Activated CD4-positive, alpha-beta memory T cell treated with anti-CD3 and anti-CD28 coated beads, Interleukin-2, amount 10 ng/mL, durations not matched to agents 7 days and 5 days (primary cell): Measurements from ENCODE around the gene CD226. TPM values are rescaled to one million over a fixed set of nuclear protein-coding genes. Genes with fewer than 3 reads are reported as not detected.
"Not testable (repeated sequence)": the region's sequence is repeated elsewhere in the genome, so short reads cannot be mapped to it uniquely, and the experiment has no call there.

Source experiments
- CTCF ChIA-PET: fragments of 350-600 bp; sonication (Branson Sonifier 250); formaldehyde crosslinking; loops from one replicate; lab custom pipeline; 2021; ENCODE audit warnings: antibody characterized with exemption, inconsistent platforms; lab: Charles Lee
- POLR2A ChIA-PET: fragments of 350-600 bp; sonication (Branson Sonifier 250); formaldehyde crosslinking; loops from one replicate; lab custom pipeline; 2021; ENCODE audit warnings: antibody characterized with exemption; lab: Charles Lee
- DNase-seq: peaks from one replicate; pipeline ENCODE4 v3.0.0-alpha.2; 2020
- H3K27ac Mint-ChIP-seq: one replicate; pipeline ENCODE4 v1.8.0; 2021; ENCODE audit warnings: mild to moderate bottlenecking, mixed read lengths
- H3K27me3 Mint-ChIP-seq: one replicate; pipeline ENCODE4 v1.8.0; 2021; ENCODE audit warnings: mixed read lengths
- H3K36me3 Mint-ChIP-seq: one replicate; pipeline ENCODE4 v1.8.0; 2021; ENCODE audit warnings: low read depth, mixed read lengths
- H3K4me1 Mint-ChIP-seq: one replicate; pipeline ENCODE4 v1.8.0; 2021; ENCODE audit warnings: mixed read lengths
- H3K4me3 Mint-ChIP-seq: one replicate; pipeline ENCODE4 v1.8.0; 2021; ENCODE audit warnings: mild to moderate bottlenecking, mixed read lengths
- H3K9me3 Mint-ChIP-seq: one replicate; pipeline ENCODE4 v1.8.0; 2021; ENCODE audit warnings: mixed read lengths
- total RNA-seq, 2 experiments: library from RNA; stranded (reverse); gene quantifications; one replicate each; pipeline ENCODE4 v1.2.3, GENCODE V29; 2021

The CD226 gene
- total RNA-seq, 2 experiments from 2014 or later = 102 to 111 TPM

DNA sequence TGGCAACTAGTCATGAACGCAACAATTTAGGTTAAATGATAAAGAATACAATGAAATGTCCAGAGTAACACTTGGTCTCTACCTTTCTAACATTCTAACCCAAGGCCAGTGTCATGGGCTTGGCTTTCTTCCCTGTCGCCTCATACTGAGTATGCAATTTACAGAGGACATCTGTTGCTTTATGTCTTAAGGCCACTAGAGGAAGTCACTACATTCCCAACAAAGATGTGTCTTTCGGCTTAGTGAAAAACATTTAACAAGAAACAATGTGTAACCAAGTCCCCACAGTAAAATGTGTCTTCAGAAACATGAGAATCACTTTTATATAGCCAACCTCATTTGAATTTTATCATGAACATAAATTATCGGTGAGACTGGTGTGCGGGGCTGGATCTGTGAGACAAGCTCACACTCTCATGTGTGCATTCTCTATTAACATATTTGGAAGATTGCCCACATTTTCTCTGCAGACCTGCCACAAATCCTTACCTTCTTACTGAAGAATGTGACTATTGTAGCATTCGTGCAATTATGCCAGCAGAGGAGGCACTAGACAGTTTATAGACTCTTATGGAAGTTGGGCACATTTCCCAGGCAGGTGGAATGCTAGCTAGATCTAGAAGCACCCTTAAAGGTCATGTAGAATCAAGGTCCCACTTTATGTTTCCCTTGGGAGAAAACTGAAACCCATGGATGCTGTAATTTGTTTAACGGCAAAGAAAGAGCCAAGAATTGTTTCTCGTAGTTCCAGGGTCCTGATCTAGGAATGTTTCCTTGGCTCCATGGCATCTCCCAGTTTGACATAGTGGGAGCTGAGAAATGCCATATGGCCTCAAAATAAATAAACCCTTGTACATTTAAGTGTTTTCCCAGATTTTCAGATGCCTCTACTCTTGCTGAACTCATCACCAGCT is 101.8 kb downstream of the CD226 start:
- Mint-ChIP-seq H3K9me3 (no peaks in the 10 kb centered on the region), H3K27me3 (no peaks in the 10 kb centered on the region), H3K36me3 (no peaks in the 10 kb centered on the region), H3K27ac (no peak overlapping the region), H3K4me3 (no peak overlapping the region), H3K4me1 (no peaks in the 10 kb centered on the region)
- no peak for DNase-seq
- POLR2A ChIA-PET = no interaction called here
- CTCF ChIA-PET = no interaction called here

DNA sequence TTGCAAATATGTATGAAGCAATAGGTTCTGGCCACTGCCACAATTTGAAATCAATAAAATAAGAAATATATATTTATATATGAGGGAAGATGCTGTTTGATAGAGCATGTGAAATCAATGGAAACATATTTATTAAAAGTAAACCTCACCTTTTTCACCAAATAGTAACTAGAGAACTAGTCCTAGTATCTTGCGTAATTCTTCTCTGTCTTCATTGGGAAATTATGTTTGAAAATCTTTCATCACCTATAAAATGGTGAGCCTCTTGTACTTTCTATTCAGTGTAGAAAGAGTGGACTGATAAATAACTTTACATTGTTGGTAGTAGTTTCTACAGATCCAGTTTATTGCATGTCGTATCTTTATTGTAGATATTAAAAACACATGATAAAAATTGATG is 103.0 kb downstream of the CD226 start:
- H3K27me3 Mint-ChIP-seq = no peaks in the 10 kb centered on the region
- ChIA-PET POLR2A (no interaction called here), CTCF (no interaction called here)
- H3K4me3 Mint-ChIP-seq = no peak overlapping the region
- H3K4me1 Mint-ChIP-seq = no peaks in the 10 kb centered on the region
- DNase-seq = no peak
- no peak overlapping the region for H3K27ac Mint-ChIP-seq
- H3K9me3 Mint-ChIP-seq = no peaks in the 10 kb centered on the region
- no peaks in the 10 kb centered on the region for H3K36me3 Mint-ChIP-seq

DNA sequence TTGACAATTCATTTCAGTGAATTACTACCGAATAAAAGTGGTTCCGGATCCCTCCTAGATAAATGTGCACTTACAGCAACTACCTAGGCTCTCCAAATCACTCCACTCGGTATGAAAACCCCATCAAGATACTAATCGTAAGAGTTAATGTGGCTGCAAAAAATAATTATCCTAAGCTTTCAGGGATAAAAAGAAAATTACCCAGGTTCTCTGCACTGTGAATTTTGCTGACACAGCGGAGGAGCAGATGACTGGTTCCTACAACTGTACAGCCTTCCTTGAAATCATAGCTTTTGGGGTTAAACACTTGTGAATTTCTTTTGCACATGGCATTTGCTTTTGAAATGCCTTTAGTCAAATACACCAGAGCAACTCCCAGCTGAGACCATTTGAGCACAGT is 104.7 kb downstream of the CD226 start:
- H3K27me3 Mint-ChIP-seq = no peaks in the 10 kb centered on the region
- H3K27ac Mint-ChIP-seq = no peak overlapping the region
- H3K36me3 Mint-ChIP-seq = no peaks in the 10 kb centered on the region
- no peak for DNase-seq
- H3K4me3 Mint-ChIP-seq = no peak overlapping the region
- no peaks in the 10 kb centered on the region for H3K4me1 Mint-ChIP-seq
- ChIA-PET POLR2A (interaction anchor here (1.4 kb wide), 1 partner anchor 43 kb away, joined by 3 read pairs; no protein-coding TSS in a partner anchor), CTCF (no interaction called here)
- no peaks in the 10 kb centered on the region for H3K9me3 Mint-ChIP-seq

DNA sequence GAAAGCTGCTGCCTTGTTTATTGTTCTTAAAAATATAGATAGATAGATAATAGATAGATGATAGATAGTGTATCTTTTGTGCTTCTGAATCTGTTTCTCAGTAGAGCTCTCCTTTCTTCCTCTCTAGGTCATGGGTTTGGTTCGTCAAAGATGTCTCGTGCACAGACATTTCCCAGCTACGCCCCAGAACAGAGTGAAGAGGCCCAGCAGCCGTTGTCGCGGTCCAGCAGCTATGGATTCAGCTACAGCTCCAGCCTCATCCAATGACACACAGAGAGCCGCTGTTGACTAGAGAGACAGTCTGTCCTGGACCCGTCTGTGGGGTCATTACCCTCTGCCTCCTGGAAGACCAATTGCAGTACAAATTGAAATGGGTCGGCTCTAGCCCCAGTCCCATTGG is 106.6 kb downstream of the CD226 start:
- POLR2A ChIA-PET = no interaction called here
- CTCF ChIA-PET = interaction anchor here (0.7 kb wide), 1 partner anchor 74 kb away, joined by 3 read pairs; no protein-coding TSS in a partner anchor
- H3K36me3 Mint-ChIP-seq = peaks cover 2% of the 10 kb centered on the region
- no peak overlapping the region for H3K27ac Mint-ChIP-seq
- H3K4me1 Mint-ChIP-seq = no peaks in the 10 kb centered on the region
- DNase-seq = no peak
- H3K9me3 Mint-ChIP-seq = no peaks in the 10 kb centered on the region
- no peaks in the 10 kb centered on the region for H3K27me3 Mint-ChIP-seq
- no peak overlapping the region for H3K4me3 Mint-ChIP-seq

DNA sequence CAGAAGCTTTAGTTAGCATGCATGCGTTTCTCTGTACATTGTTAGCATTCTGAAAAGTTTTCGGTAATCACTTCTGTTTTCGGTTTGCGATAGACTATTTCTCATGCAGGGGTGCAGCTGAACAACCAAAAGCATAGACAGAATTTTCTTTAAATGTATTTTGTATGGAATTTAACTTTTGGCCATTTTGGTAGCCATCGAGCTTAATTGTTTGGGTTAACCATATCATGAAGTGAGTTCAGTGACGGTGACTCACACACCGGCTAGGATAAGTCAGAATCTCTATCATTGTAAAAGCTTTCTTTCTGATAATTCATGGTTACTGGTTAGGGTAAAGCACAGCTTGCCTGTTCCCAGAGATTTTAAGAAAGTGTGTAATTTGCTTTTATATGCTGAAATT is 107.2 kb downstream of the CD226 start:
- no peak for DNase-seq
- H3K4me1 Mint-ChIP-seq = no peaks in the 10 kb centered on the region
- H3K27ac Mint-ChIP-seq = no peak overlapping the region
- POLR2A ChIA-PET = no interaction called here
- no peak overlapping the region for H3K4me3 Mint-ChIP-seq
- H3K9me3 Mint-ChIP-seq = no peaks in the 10 kb centered on the region
- no peaks in the 10 kb centered on the region for H3K27me3 Mint-ChIP-seq
- peaks cover 2% of the 10 kb centered on the region for H3K36me3 Mint-ChIP-seq
- CTCF ChIA-PET = interaction anchor here (0.7 kb wide), 1 partner anchor 73 kb away, joined by 3 read pairs; no protein-coding TSS in a partner anchor

DNA sequence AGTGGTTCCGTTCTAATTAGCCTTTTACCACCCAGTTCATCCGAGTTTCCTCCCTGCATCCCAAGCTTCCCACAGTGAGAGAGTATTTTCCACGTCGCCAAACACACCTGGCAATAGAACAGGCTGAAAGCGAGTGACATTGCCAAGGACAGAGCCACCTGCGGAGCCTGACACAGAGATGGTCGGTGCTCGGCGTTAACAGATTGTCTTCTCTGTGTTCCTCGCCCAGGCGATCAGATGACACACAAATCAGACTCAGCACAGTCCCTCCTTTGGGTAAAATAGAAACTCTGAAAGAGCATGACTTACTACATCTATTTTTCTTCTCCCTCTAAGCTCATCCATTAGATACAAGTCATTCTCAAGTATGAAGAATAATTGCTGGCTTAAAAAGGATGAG is 107.7 kb downstream of the CD226 start:
- H3K4me1 Mint-ChIP-seq = no peaks in the 10 kb centered on the region
- H3K9me3 Mint-ChIP-seq = no peaks in the 10 kb centered on the region
- CTCF ChIA-PET = no interaction called here
- H3K4me3 Mint-ChIP-seq = no peak overlapping the region
- POLR2A ChIA-PET = no interaction called here
- peaks cover 2% of the 10 kb centered on the region for H3K36me3 Mint-ChIP-seq
- H3K27me3 Mint-ChIP-seq = no peaks in the 10 kb centered on the region
- H3K27ac Mint-ChIP-seq = no peak overlapping the region
- no peak for DNase-seq

DNA sequence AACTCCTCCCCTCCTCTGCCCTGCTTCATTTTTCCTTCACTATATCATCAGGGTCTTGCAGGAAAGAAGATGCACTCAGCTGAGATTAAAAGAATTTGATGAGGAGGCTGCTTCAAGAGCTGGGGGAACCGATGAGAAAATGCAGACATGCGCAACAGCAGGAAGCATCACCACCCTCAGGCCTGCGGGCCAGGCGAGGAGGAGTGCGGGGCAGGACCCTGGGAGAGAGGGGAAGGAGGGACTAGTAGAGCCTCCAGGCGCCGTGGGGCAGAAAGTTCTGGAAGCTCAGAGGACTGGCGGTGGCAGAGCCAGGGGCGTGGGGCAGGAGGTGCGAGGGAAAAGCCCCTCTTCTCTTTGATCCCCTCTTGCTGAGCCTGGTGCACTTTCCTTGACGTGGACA is 108.2 kb downstream of the CD226 start:
- Mint-ChIP-seq H3K27me3 (no peaks in the 10 kb centered on the region), H3K4me3 (no peak overlapping the region), H3K9me3 (no peaks in the 10 kb centered on the region), H3K27ac (no peak overlapping the region), H3K36me3 (peaks cover 2% of the 10 kb centered on the region), H3K4me1 (no peaks in the 10 kb centered on the region)
- ChIA-PET CTCF (no interaction called here), POLR2A (no interaction called here)
- no peak for DNase-seq

DNA sequence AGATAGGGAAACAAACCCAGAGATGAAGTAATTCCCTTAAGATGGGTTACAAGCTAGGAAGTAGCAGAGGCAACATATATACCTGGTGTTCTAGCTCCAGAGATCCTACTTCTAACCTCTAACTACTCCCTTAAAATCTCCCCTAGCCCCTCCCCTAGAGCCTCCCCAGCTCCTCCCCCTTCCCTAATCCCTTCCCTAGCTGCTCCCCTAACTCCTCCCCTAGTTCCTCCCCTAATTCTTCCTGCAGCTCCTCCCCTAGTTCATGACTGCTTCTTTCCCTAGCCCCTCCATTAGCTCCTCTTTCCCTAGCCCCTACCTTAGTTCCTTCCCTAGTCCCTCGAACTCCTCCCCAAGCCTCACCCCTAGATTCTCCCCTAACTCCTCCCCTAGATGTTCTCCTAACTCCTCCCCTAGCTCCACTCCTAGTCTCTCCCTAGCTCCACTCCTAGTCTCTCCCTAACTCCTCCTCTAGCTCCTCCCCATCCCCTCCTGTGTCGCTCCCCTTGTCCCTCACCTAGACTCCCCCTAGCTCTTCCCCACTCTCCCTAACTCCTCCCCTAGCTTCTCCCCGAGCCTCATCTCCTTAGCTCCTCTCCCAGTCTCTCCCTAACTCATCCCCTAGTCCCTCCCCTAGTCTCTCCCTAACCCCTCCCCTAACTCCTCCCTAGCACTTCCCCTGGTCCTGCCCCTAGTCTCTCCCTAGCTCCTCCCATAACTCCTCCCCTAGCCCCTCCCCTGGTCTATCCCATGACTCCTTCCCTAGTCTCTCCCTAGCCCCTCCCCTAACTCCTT is 108.9 kb downstream of the CD226 start:
- H3K27ac Mint-ChIP-seq = no peak overlapping the region
- no peaks in the 10 kb centered on the region for H3K4me1 Mint-ChIP-seq
- H3K27me3 Mint-ChIP-seq = no peaks in the 10 kb centered on the region
- ChIA-PET CTCF (interaction anchor here (1.0 kb wide), 1 partner anchor 13 kb away, joined by 3 read pairs; no protein-coding TSS in a partner anchor), POLR2A (interaction anchor here (0.8 to 1.2 kb wide), 2 partner anchors 11 to 47 kb away, joined by 3 read pairs; no protein-coding TSS in a partner anchor)
- peaks cover 4% of the 10 kb centered on the region for H3K36me3 Mint-ChIP-seq
- H3K9me3 Mint-ChIP-seq = no peaks in the 10 kb centered on the region
- DNase-seq = no peak
- H3K4me3 Mint-ChIP-seq = no peak overlapping the region

DNA sequence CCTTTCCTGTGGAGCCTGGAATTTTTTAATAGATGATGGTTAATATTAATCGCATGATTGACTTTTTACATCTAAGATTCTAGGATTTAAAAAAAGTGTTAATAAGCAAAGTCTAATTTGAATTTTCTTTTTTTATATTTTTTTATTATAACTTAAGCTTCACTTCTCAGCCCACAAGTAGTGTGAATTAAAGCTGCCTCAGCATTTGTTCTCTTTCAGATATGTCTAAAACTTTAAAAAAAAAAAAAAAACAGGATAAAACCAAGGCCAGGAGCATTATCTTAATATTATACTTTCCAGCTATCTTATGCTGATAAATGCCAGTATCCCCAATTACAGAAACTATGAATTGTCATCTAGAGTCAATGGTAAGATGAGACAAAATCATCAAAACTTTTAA is 109.7 kb downstream of the CD226 start:
- Mint-ChIP-seq H3K4me3 (no peak overlapping the region), H3K27ac (no peak overlapping the region), H3K36me3 (peaks cover 4% of the 10 kb centered on the region), H3K4me1 (no peaks in the 10 kb centered on the region), H3K27me3 (no peaks in the 10 kb centered on the region), H3K9me3 (no peaks in the 10 kb centered on the region)
- POLR2A ChIA-PET = interaction anchor here (0.8 to 1.2 kb wide), 2 partner anchors 12 to 48 kb away, joined by 3 read pairs; no protein-coding TSS in a partner anchor
- no peak for DNase-seq
- CTCF ChIA-PET = interaction anchor here (1.0 kb wide), 1 partner anchor 13 kb away, joined by 3 read pairs; no protein-coding TSS in a partner anchor

DNA sequence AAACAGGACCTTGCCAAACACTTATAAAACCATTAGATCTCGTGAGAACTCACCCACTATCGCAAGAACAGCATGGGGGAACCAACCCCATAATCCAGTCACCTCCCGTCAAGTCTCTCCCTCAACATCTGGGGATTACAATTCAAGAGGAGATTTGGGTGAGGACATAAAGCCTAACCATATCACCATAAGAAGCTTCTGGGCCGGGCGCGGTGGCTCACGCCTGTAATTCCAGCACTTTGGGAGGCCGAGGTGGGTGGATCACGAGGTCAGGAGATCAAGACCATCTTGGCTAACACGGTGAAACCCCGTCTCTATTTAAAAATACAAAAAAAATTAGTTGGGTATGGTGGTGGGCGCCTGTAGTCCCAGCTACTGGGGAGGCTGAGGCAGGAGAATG is 112.7 kb downstream of the CD226 start:
- H3K4me3 Mint-ChIP-seq, POLR2A ChIA-PET, H3K27me3 Mint-ChIP-seq, H3K4me1 Mint-ChIP-seq, CTCF ChIA-PET, H3K9me3 Mint-ChIP-seq, DNase-seq, H3K27ac Mint-ChIP-seq: not testable (repeated sequence)
- H3K36me3 Mint-ChIP-seq = peaks cover 27% of the 10 kb centered on the region

DNA sequence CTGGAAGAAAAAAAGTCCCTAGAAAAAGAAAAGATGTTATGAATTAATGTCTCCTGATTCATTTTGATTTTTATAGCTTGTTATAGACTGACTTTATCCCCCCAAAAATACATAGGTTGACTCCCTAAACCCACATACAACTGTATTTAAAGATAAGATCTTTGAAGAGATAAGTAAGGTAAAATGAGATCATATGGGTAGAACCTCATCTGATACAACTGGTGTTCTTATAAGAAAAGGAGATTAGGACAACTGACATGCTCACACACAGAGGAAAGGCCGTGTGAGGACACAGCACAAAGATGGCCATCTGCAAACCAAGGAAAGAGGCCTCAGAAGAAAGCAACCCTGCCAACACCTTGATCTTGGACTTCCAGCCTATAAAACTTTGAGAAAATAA is 117.5 kb downstream of the CD226 start:
- no peak overlapping the region for H3K27ac Mint-ChIP-seq
- H3K4me1 Mint-ChIP-seq = peaks cover 2% of the 10 kb centered on the region
- H3K27me3 Mint-ChIP-seq = no peaks in the 10 kb centered on the region
- H3K36me3 Mint-ChIP-seq = peaks cover 31% of the 10 kb centered on the region
- no peaks in the 10 kb centered on the region for H3K9me3 Mint-ChIP-seq
- no peak overlapping the region for H3K4me3 Mint-ChIP-seq
- ChIA-PET CTCF (no interaction called here), POLR2A (interaction anchor here (0.6 kb wide), 1 partner anchor 19 kb away, joined by 3 read pairs; no protein-coding TSS in a partner anchor)
- no peak for DNase-seq

DNA sequence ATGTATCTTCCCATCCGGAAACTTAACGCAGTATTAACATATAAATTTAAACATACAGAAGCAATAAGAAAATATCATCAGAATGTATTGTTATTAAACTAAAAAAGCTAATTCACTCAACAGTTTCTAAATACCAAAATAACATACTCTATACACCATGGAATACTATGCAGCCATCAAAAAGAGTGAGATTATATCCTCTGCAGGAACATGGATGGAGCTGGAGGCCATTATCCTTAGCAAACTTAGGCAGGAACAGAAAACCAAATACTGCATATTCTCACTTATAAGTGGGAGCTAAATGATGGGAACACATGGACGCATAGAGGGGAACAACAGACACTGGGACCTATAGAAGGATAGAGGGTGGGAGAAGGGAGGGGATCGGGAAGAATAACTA is 127.1 kb downstream of the CD226 start:
- Mint-ChIP-seq H3K27me3 (no peaks in the 10 kb centered on the region), H3K4me1 (no peaks in the 10 kb centered on the region), H3K9me3 (peaks cover 10% of the 10 kb centered on the region), H3K4me3 (no peak overlapping the region), H3K36me3 (peaks cover 25% of the 10 kb centered on the region), H3K27ac (no peak overlapping the region)
- no peak for DNase-seq
- CTCF ChIA-PET = no interaction called here
- POLR2A ChIA-PET = no interaction called here

DNA sequence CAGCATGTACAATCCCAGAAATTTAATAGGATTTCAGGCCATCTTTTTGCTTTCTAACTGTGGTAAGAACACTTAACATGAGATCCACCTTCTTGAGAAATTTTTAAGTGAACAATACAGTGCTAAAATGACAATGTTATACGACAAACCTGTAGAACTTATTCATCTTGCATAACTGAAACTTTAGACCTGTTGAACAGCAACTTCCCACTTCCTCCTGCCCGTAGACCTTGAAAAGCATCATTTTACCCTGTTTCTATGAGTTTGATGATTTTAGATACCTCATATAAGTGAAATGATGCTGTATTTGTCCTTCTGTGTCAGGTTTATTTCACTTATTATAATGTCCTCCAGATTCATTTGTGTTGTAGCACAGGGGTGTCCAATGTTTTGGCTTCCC is 128.2 kb downstream of the CD226 start:
- Mint-ChIP-seq H3K27me3 (no peaks in the 10 kb centered on the region), H3K4me1 (no peaks in the 10 kb centered on the region), H3K9me3 (peaks cover 10% of the 10 kb centered on the region), H3K27ac (no peak overlapping the region), H3K36me3 (peaks cover 27% of the 10 kb centered on the region), H3K4me3 (no peak overlapping the region)
- DNase-seq = no peak
- POLR2A ChIA-PET = no interaction called here
- CTCF ChIA-PET = no interaction called here
